ENCODE data around the gene DCAF6. TPM values are rescaled to one million over a fixed set of nuclear protein-coding genes. Genes with fewer than 3 reads are reported as not detected.
"Not testable (repeated sequence)": the region's sequence is repeated elsewhere in the genome, so short reads cannot be mapped to it uniquely, and the experiment has no call there.

Gene DCAF6
- total RNA-seq (2021), result 31.9 and 32.0 TPM in 2 replicates
- percentile 88 among the genes with signal in this experiment for Bru-seq, nascent RNA
- BruChase-seq, experiment 1, labeled RNA remaining after a 2-hour chase, result percentile 83 among the genes with signal in this experiment
- percentile 73 among the genes with signal in this experiment for BruChase-seq, experiment 2, labeled RNA remaining after a 6-hour chase
- long read RNA-seq, transcript DCAF6-203 (20 exons, 3,302 nt), result minor isoform, 15 of 131 reads
- long read RNA-seq, transcript DCAF6-201 (19 exons, 3,186 nt), result major isoform, 72 of 131 reads
- long read RNA-seq, partial matches to known transcripts, result 4 of 131 reads
- long read RNA-seq, other reads (novel, unspliced or antisense), result 40 of 131 reads

DNA sequence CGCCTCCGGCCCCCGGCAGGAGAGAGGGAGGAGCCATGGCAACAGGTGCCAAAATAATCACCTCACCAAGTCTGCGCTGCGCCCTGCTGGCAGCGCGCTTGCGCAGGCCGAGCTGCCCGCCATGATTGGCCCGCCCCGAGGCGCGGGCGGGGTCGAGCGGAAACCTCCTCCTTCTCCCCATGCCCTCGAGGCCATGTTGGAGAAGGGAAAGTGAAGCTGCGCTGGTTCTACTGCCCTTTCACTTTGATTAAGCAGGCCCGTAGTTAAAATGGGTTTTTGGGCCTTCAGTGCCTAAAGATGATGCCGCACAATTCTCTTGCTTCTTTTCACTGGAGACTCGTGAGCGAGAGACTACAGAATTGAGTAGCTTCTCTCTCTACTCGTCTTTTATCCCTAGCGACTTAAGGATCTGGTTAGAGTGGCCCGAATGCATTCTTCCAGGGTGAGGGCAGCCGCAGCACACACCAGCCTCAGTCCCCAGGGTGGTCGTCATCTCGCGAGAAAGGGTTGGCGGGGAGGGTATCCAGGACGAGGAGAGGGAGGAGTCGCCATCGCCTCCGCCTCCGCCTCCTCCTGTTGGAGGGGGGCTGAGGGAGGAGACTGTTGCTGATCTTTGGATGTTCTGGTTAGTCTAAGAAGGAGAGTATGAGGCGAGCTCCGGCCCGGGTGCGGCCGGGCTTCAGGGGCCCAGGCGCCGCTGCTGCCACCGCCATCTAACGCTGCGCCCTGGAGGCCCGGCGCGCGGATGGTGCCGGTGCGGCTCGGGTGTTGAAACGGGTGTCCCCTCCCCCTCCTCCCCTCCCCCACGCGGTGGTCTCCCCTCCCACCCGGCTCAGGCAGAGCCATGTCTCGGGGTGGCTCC is at the start of gene DCAF6:
Gene DCAF6, plus strand, starts transcription at position 616 of the 862 bp plus-strand sequence. Its CDS starts 229 bp downstream, at position 845.
- no peaks in the 10 kb centered on the region for H3K9me3 ChIP-seq (ENCODE audit: low read depth, low read length, poor library complexity, severe bottlenecking)
- H3K27ac ChIP-seq (ENCODE audit: low read depth, low read length, poor library complexity, severe bottlenecking), result peak within 1 kb of the TSS; percentile 98
- peak within 1 kb of the TSS; percentile 75 for H3K4me3 ChIP-seq (ENCODE audit: low read depth, low read length, poor library complexity, severe bottlenecking)
- no peaks in the 10 kb centered on the region for H3K36me3 ChIP-seq (ENCODE audit: insufficient read depth, low read length, poor library complexity, severe bottlenecking)
- ChIA-PET POLR2A (ENCODE audit: low non-redundant PET) (no interaction called here), CTCF (interaction anchor here (1.1 to 1.4 kb wide), 2 partner anchors 146 to 149 kb away, joined by 4 read pairs; no protein-coding TSS in a partner anchor)
- BruUV-seq (replicated peaks), result no TSS peak
- peak; percentile 99 for DNase-seq (ENCODE audit: low spot score)
- no peaks in the 10 kb centered on the region for H3K27me3 ChIP-seq (replicated peaks; ENCODE audit: insufficient read depth, low read depth, low read length, poor library complexity)
- peaks cover 15% of the 10 kb centered on the region for H3K4me1 ChIP-seq (ENCODE audit: insufficient read depth, low read length, poor library complexity, severe bottlenecking)
- intact Hi-C loops (cut with micrococcal nuclease; ENCODE audit: unreplicated experiment), result loop anchor here (10.0 kb wide), 1 partner anchor 221 kb away; no protein-coding TSS in a partner anchor
- TF ChIP-seq, protein P1, sequence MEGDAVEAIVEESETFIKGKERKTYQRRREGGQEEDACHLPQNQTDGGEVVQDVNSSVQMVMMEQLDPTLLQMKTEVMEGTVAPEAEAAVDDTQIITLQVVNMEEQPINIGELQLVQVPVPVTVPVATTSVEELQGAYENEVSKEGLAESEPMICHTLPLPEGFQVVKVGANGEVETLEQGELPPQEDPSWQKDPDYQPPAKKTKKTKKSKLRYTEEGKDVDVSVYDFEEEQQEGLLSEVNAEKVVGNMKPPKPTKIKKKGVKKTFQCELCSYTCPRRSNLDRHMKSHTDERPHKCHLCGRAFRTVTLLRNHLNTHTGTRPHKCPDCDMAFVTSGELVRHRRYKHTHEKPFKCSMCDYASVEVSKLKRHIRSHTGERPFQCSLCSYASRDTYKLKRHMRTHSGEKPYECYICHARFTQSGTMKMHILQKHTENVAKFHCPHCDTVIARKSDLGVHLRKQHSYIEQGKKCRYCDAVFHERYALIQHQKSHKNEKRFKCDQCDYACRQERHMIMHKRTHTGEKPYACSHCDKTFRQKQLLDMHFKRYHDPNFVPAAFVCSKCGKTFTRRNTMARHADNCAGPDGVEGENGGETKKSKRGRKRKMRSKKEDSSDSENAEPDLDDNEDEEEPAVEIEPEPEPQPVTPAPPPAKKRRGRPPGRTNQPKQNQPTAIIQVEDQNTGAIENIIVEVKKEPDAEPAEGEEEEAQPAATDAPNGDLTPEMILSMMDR (conservative IDR thresholded peaks at IDR 0.05; ENCODE audit: low read depth, low read length), result no peak
- TF ChIP-seq EZH2 (IDR thresholded peaks at IDR 0.05; ENCODE audit: borderline replicate concordance, low read depth, low read length, poor library complexity, severe bottlenecking), result no peak

DNA sequence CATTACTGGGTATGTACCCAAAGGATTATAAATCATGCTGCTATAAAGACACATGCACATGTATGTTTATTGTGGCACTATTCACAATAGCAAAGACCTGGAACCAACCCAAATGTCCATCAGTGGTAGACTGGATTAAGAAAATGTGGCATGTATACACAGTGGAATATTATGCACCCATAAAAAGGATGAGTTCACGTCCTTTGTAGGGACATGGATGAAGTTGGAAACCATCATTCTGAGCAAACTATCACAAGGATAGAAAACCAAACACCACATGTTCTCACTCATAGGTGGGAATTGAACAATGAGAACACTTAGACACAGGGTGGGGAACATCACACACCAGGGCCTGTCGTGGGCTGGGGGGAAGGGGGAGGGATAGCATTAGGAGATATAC is 49.3 kb upstream of the DCAF6 start:
- H3K9me3 ChIP-seq (ENCODE audit: low read depth, low read length, poor library complexity, severe bottlenecking); H3K4me1 ChIP-seq (ENCODE audit: insufficient read depth, low read length, poor library complexity, severe bottlenecking); CTCF ChIA-PET; BruUV-seq (replicated peaks); POLR2A ChIA-PET (ENCODE audit: low non-redundant PET); H3K27ac ChIP-seq (ENCODE audit: low read depth, low read length, poor library complexity, severe bottlenecking); H3K27me3 ChIP-seq (replicated peaks; ENCODE audit: insufficient read depth, low read depth, low read length, poor library complexity); intact Hi-C loops (cut with micrococcal nuclease; ENCODE audit: unreplicated experiment); H3K36me3 ChIP-seq (ENCODE audit: insufficient read depth, low read length, poor library complexity, severe bottlenecking); DNase-seq (ENCODE audit: low spot score); H3K4me3 ChIP-seq (ENCODE audit: low read depth, low read length, poor library complexity, severe bottlenecking): not testable (repeated sequence)

- no peak for DNase-seq (ENCODE audit: low spot score)
- no TSS peak for BruUV-seq (replicated peaks)
- no peaks in the 10 kb centered on the region for H3K27me3 ChIP-seq (replicated peaks; ENCODE audit: insufficient read depth, low read depth, low read length, poor library complexity)
- CTCF ChIA-PET, result no interaction called here
- no peak overlapping the region for H3K27ac ChIP-seq (ENCODE audit: low read depth, low read length, poor library complexity, severe bottlenecking)
- no peaks in the 10 kb centered on the region for H3K36me3 ChIP-seq (ENCODE audit: insufficient read depth, low read length, poor library complexity, severe bottlenecking)
- no peaks in the 10 kb centered on the region for H3K9me3 ChIP-seq (ENCODE audit: low read depth, low read length, poor library complexity, severe bottlenecking)
- no peaks in the 10 kb centered on the region for H3K4me1 ChIP-seq (ENCODE audit: insufficient read depth, low read length, poor library complexity, severe bottlenecking)
- intact Hi-C loops (cut with micrococcal nuclease; ENCODE audit: unreplicated experiment), result no loop called here
- TF ChIP-seq EZH2 (IDR thresholded peaks at IDR 0.05; ENCODE audit: borderline replicate concordance, low read depth, low read length, poor library complexity, severe bottlenecking), result no peak
- TF ChIP-seq, protein P1 (conservative IDR thresholded peaks at IDR 0.05; ENCODE audit: low read depth, low read length), result no peak
- H3K4me3 ChIP-seq (ENCODE audit: low read depth, low read length, poor library complexity, severe bottlenecking), result no peak overlapping the region
- POLR2A ChIA-PET (ENCODE audit: low non-redundant PET), result no interaction called here
Observed at GRCh38 chr1:167890400-167890799, 46.1 kb upstream of the DCAF6 start.
